OCI-LY1 (cell line): Measurements from ENCODE around the gene HDGFL2.

Experiments used
- EZH2 ChIP-seq: fragments of 200-600 bp; sonication (generic), shearing (Covaris generic); IDR thresholded peaks from 2 replicates; pipeline ENCODE4 v1.8.0; 2017; ENCODE audit warnings: borderline replicate concordance, mixed run types, mild to moderate bottlenecking, antibody characterized with exemption, low read length, moderate library complexity, mixed read lengths
- TF ChIP-seq, protein P1 (sequence below): fragments of 200-600 bp; sonication (generic), shearing (Covaris generic); IDR thresholded peaks from 2 replicates; pipeline ENCODE4 v1.5.1; 2017; ENCODE audit warnings: mild to moderate bottlenecking, antibody characterized with exemption, low read length, moderate library complexity, mixed read lengths

DNA sequence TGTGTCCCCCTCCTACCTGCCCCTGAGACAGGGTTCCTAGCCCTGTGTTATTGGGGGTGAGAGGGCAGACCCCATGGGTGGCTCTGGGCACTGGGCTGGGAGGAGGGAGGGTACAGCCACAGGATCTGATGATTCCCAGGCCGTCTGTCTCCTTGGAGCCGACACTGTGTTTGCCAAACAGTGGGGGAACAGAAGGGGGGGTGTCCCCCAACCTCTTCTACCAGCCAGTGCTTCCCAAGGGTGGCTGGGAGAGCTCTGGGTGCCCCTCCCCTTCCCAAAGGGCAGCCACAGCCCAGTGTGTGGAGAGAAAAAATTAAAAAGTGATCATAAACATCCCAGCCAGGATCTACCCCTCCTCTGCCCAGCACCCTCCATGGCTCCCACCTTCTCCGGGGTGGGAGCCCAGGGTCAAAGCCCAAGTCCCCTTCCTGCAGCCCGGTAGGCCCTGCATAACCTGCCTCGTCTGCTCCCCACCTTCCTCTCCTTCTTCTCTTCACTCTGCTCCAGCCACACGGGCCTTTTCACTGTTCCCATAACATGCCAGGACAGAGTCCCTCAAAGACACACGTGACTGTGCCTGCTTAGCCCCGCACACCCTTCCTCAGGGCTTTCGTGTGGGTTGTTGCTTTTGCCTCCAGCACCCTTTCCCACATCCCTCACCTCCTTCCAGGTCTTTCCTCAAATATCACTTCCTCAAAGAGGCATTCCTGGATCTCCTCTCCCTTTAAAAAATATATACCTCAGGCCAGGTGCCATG is 47.6 kb downstream of the HDGFL2 start:
- no peak for TF ChIP-seq EZH2
- TF ChIP-seq, protein P1, sequence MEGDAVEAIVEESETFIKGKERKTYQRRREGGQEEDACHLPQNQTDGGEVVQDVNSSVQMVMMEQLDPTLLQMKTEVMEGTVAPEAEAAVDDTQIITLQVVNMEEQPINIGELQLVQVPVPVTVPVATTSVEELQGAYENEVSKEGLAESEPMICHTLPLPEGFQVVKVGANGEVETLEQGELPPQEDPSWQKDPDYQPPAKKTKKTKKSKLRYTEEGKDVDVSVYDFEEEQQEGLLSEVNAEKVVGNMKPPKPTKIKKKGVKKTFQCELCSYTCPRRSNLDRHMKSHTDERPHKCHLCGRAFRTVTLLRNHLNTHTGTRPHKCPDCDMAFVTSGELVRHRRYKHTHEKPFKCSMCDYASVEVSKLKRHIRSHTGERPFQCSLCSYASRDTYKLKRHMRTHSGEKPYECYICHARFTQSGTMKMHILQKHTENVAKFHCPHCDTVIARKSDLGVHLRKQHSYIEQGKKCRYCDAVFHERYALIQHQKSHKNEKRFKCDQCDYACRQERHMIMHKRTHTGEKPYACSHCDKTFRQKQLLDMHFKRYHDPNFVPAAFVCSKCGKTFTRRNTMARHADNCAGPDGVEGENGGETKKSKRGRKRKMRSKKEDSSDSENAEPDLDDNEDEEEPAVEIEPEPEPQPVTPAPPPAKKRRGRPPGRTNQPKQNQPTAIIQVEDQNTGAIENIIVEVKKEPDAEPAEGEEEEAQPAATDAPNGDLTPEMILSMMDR = no peak
